Caki2 (cell line): ENCODE measurements around the gene UNC119B. TPM values are rescaled to one million over a fixed set of nuclear protein-coding genes. Genes with fewer than 3 reads are reported as not detected.
"Not testable (repeated sequence)": the region's sequence is repeated elsewhere in the genome, so short reads cannot be mapped to it uniquely, and the experiment has no call there.

Source experiments
- DNase-seq: peaks from one replicate; pipeline ENCODE4 v3.0.0-alpha.2; 2015; ENCODE audit warnings: low read depth
- in situ Hi-C: cut with HindIII; loops from 2 replicates; pipeline ENCODE4 v1.10.0; 2016; ENCODE audit warnings: low sequenced_read_pairs, low pct_unique_long_range_greater_than_20kb, mixed read lengths
- total RNA-seq: library from RNA; depleted of rRNA; stranded (reverse); fragments of >200 nt; shearing (Covaris generic); gene quantifications from 2 replicates; pipeline ENCODE4 v1.2.3, GENCODE V29; 2014; ENCODE audit warnings: low replicate concordance

UNC119B gene
- total RNA-seq, 1 experiment from 2014 or later: 41.8 TPM

DNA sequence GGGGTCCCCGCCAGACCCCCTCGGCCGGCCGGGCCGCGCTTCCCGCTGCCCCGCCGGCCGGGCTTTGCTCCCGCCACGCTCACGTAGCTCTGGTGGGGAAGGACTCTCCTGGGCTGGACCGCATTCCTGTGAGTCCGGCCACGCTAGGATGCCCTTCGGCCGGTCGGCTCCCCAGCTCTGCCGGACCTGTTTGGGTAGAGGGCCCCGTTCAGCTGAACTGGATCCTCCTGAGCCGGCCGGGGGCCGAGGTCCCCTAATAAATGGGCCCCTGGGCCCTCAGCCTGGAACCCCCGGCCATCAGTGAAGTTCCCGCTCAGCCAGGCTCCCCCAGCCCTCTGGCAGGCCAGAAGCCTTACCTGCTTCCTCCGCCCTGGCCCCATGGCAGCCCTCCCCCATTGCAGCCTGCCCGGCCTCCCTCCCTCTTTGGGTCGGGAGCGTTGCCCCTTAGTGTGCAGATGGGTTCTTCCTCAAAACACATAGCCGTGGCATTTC is 593 bp downstream of the UNC119B start:
- DNase-seq: peak; percentile 30
- in situ Hi-C loops: no loop called here

GRCh38 chr12:120711411-120711810 is 1.2 kb downstream of the UNC119B start:
- in situ Hi-C loops: no loop called here
- no peak for DNase-seq

GRCh38 chr12:120712610-120713009 is 2.4 kb downstream of the UNC119B start:
- in situ Hi-C loops: no loop called here
- DNase-seq: no peak

GRCh38 chr12:120713861-120714482 is 3.7 kb downstream of the UNC119B start:
- DNase-seq: peak; percentile 45
- in situ Hi-C loops: no loop called here

DNA sequence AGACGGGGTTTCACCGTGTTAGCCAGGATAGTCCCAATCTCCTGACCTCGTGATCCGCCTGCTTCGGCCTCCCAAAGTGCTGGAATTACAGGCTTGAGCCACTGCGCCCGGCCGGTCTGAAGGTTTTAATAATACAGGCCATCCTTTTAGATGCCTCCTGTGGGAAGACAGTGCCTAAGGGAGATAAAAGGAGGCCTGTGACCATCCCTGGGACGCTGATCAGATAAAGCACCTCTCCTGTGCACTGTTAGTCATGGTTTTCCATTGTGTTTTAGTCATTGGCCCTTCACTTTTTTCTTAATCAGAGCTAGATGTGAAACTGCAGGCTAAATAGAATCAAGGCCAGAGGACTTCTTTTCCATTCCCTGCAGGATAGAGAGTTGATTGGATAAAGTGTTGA is 7.8 kb downstream of the UNC119B start:
- in situ Hi-C loops: no loop called here
- no peak for DNase-seq

- DNase-seq: peak; percentile 56
- in situ Hi-C loops: no loop called here
Observed at GRCh38 chr12:120719072-120719471, 8.8 kb downstream of the UNC119B start.

GRCh38 chr12:120719496-120720233 is 9.4 kb downstream of the UNC119B start:
- in situ Hi-C loops: no loop called here
- no peak for DNase-seq

DNA sequence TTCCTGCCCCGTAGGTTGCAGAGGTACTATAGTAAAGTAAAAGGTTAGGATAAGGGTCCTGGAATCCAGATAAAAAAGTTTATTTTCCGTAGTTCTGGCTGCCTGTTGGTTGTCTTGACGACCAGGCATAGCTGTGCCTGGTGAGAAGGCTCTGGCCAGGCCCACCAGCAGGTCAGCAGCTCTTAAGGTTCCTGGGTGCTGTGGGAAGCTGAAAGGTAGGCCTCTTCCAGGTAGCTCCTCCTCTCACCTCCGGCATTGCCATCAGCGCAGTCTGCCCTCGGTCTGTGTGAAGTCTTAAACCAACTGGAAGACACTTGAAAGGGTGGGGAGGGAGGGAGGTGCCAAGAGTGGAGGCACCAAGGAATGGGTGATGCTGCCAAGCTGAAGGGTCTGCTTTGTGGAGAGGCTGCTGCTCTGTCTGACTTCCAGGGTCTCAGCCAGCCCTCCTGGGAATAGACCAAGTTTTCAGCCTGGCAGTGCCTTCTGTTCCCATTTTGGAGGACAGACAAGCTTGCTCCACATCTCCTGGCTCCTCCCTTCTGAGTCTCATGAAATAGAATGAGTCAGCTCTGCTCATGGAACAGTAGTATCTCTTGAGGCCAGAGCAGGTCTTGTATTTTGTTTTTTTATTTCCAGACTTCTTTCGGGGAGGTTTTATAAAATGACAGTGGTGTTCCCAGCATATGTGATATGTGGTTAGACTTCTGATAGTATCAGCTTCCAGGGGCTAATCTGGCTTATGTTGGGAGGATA is 10.2 kb downstream of the UNC119B start:
- peak; percentile 49 for DNase-seq

DNA sequence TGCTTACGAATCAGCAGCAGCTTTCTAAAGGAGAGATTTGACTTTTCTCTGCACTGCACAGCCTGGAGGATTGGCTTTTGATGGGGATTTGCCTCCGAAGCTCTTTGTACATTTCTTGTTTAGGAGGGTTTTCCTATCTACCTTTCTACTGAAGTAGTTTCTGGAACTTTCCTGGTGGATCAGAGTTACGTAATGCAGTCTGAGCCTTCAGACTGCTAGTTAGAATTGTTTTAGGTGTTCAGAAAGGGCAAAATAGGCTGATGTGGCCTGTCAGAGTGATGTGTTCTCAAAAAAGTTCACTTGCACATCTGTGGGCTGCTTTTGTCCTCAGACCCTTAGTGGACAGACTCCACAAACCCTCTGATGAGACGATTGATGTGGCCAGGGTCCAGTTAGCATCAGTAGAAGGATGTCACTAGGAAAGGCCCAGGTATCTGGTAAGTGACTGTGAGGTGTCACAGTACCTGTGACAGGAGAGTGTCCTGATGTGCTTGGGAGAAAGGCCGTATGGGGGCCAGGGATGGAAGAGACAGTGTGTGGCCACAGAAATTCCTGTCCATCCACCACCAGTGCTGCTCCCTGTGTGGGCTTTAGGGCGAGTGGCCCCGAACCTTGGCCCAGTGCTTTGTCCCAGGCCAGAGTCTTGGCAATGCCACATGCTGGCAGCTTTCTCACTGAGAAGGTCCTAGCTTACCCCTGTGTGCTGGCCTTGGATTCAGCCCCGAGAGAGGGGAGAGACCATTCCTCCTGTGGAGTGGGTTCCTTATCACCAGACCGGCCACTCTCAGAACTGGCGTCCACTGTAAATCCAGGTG is 10.9 kb downstream of the UNC119B start:
- no peak for DNase-seq
- in situ Hi-C loops: no loop called here

More for the DNA sequence above, 10.2 kb downstream of the UNC119B start:
- in situ Hi-C loops: no loop called here

DNA sequence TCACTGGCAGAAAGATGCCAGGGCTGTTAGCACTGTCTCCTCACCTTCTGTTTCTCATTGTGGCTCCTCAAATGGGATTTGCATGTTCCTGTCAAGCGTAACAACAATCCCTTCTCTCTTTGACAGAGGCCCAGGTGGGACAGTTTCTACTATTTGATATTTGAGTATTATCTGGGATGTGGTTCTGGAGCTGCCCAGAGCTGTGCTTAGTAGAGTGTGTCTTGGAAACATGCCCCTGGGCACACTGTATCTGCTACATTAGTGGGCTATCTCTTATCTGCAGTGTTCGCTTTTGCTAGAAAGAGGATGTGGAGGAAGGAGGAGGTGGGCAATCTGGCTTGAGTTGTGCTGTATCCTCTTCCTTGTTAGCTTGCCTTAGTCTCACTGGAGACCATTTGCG is 11.6 kb downstream of the UNC119B start:
- no peak for DNase-seq
- in situ Hi-C loops: no loop called here

- in situ Hi-C loops: no loop called here
- no peak for DNase-seq
Observed at GRCh38 chr12:120722784-120723183, 12.5 kb downstream of the UNC119B start.

GRCh38 chr12:120724720-120725119 is 14.5 kb downstream of the UNC119B start:
- no peak for DNase-seq
- in situ Hi-C loops: no loop called here

- in situ Hi-C loops: no loop called here
- DNase-seq: no peak
Observed at GRCh38 chr12:120725151-120725658, 14.9 kb downstream of the UNC119B start.

DNA sequence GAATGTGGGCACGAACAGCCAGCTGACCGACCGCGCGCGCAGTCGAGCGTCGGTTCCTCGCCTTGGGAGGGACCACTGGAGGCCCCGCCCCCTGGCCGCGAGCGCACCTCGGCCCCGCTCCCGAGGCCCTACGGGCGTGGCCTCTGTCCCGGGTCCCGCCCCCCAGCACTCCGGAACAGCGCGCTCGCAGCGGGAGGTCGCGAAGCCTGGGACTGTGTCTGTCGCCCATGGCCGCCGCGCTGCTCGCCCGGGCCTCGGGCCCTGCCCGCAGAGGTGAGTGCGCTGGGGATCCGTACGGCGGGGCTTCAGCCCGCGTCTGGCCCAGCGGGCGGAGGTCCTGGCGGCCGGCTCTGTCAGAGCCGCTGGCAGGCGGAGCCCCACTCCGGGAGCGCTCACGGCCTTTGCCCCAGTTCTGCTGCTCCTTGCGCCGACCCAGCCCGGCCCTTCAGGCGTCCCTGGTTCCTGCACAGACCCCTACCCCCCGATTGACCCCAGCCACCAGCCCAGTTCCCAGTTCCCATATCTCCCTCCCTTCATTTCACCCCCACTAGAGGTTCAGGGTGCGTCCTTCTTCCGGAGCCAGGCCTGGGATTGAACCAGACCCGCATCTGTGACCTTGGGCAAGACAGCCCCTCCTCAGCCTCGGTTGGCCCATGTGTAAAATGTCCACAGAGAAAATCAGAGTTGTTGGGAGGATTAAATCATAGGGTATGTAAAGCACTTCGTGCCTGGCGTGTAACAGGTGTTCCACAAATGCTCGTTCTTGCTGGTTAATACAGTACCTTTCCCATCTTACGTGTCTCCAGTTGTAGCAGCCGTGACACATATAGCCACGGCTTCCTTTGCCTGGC is 15.6 kb downstream of the UNC119B start, which contains the start of gene ACADS:
ACADS (plus strand) TSS at position 168 of the 851 bp plus-strand sequence; CDS start at position 228, 60 bp downstream.
- peak; percentile 84 for DNase-seq
- in situ Hi-C loops: no loop called here

DNA sequence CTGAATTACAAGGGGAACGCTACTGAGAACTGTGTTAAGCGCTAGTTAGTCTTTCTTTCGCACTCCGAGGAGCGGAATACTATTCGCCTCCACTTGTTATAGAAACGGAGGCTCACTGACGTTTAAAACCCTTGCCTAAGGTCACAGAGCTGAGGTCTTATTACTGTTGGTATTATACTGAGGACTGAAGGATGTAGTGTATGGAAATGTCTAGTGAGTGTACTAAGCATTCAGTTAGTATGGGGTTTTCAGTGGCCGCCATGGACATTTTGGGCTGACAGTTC is 16.2 kb downstream of the UNC119B start:
- DNase-seq: no peak
- in situ Hi-C loops: no loop called here

DNA sequence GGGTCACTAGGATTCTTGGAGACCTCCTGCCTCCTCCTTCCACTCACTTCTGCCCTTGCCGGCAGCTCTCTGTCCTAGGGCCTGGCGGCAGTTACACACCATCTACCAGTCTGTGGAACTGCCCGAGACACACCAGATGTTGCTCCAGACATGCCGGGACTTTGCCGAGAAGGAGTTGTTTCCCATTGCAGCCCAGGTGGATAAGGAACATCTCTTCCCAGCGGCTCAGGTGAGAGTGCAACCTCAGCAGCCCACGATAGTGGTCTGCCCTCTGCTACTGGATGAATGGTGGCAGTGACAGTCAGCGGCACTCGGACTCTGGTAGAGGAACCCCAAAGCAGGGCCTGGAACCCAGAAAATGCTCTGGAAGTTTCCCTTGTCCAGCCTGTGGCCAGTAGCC is 16.7 kb downstream of the UNC119B start:
- in situ Hi-C loops: no loop called here

GRCh38 chr12:120732198-120732597 is 21.9 kb downstream of the UNC119B start:
- DNase-seq, in situ Hi-C loops: not testable (repeated sequence)

More for the DNA sequence above, 16.7 kb downstream of the UNC119B start:
- no peak for DNase-seq
